Measurements from ENCODE around the gene TAF1. TPM values are rescaled to one million over a fixed set of nuclear protein-coding genes. Genes with fewer than 3 reads are reported as not detected.
"Not testable (repeated sequence)": the region's sequence is repeated elsewhere in the genome, so short reads cannot be mapped to it uniquely, and the experiment has no call there.

The TAF1 gene
- total RNA-seq, 1 experiment from 2014 or later, result 45.9 TPM

- intact Hi-C loops (cut with micrococcal nuclease; ENCODE audit: unreplicated experiment), result no loop called here
- Histone ChIP-seq H3K27me3 (ENCODE audit: insufficient read depth, low read depth) (no peaks in the 10 kb centered on the region), H3K27ac (no peak overlapping the region), H3K9me2 (ENCODE audit: insufficient read depth) (no peaks in the 10 kb centered on the region), H3K79me2 (ENCODE audit: low read depth) (no peaks in the 10 kb centered on the region), H4K20me1 (ENCODE audit: insufficient read depth) (no peaks in the 10 kb centered on the region), H3F3A (ENCODE audit: insufficient read depth, low read depth) (no peaks in the 10 kb centered on the region), H3K4me1 (replicated peaks; ENCODE audit: insufficient read depth) (no peaks in the 10 kb centered on the region), H3K4me2 (no peak overlapping the region), H3K9me3 (ENCODE audit: insufficient read depth, low read depth) (peaks cover under 1% of the 10 kb centered on the region; the same call in 1 of the 2 replicates), H2AFZ (no peak overlapping the region), H3K36me3 (ENCODE audit: low read depth) (no peaks in the 10 kb centered on the region), H3K4me3 (no peak overlapping the region)
- ChIA-PET POLR2A (ENCODE audit: unreplicated experiment) (no interaction called here), CTCF (no interaction called here)
- no peak for DNase-seq
- BruUV-seq (replicated peaks), result no TSS peak
- TF ChIP-seq CTCF (conservative IDR thresholded peaks at IDR 0.05) (no peak), EZH2 (IDR thresholded peaks at IDR 0.05; ENCODE audit: low read depth) (no peak)
Measured at GRCh38 chrX:71321731-71322130, 44.4 kb upstream of the TAF1 start.

- H3K36me3 ChIP-seq (ENCODE audit: low read depth); H3K9me3 ChIP-seq (ENCODE audit: insufficient read depth, low read depth); intact Hi-C loops (cut with micrococcal nuclease; ENCODE audit: unreplicated experiment); BruUV-seq (replicated peaks); H3F3A ChIP-seq (ENCODE audit: insufficient read depth, low read depth); DNase-seq; H3K9me2 ChIP-seq (ENCODE audit: insufficient read depth); H3K79me2 ChIP-seq (ENCODE audit: low read depth); CTCF ChIA-PET; H3K4me1 ChIP-seq (replicated peaks; ENCODE audit: insufficient read depth); H3K4me2 ChIP-seq; H3K4me3 ChIP-seq; H2AFZ ChIP-seq; H4K20me1 ChIP-seq (ENCODE audit: insufficient read depth); H3K27ac ChIP-seq; H3K27me3 ChIP-seq (ENCODE audit: insufficient read depth, low read depth): not testable (repeated sequence)
- POLR2A ChIA-PET (ENCODE audit: unreplicated experiment), result interaction anchor here (0.6 kb wide), 1 partner anchor 48 kb away, joined by 4 read pairs; no protein-coding TSS in a partner anchor
Measured at GRCh38 chrX:71324452-71324851, 41.7 kb upstream of the TAF1 start.

GRCh38 chrX:71326394-71326793 is 39.8 kb upstream of the TAF1 start:
- intact Hi-C loops (cut with micrococcal nuclease; ENCODE audit: unreplicated experiment), result no loop called here
- H2AFZ ChIP-seq, result no peak overlapping the region
- CTCF ChIA-PET, result no interaction called here

GRCh38 chrX:71349151-71349665 is 16.9 kb upstream of the TAF1 start:
- DNase-seq; H3K4me3 ChIP-seq; H3K27ac ChIP-seq; CTCF ChIA-PET; H3K79me2 ChIP-seq (ENCODE audit: low read depth); H3K9me3 ChIP-seq (ENCODE audit: insufficient read depth, low read depth); H3K4me2 ChIP-seq; intact Hi-C loops (cut with micrococcal nuclease; ENCODE audit: unreplicated experiment); H3K27me3 ChIP-seq (ENCODE audit: insufficient read depth, low read depth); H2AFZ ChIP-seq; POLR2A ChIA-PET (ENCODE audit: unreplicated experiment); H4K20me1 ChIP-seq (ENCODE audit: insufficient read depth); H3K4me1 ChIP-seq (replicated peaks; ENCODE audit: insufficient read depth); H3K9me2 ChIP-seq (ENCODE audit: insufficient read depth); H3F3A ChIP-seq (ENCODE audit: insufficient read depth, low read depth); H3K36me3 ChIP-seq (ENCODE audit: low read depth); BruUV-seq (replicated peaks): not testable (repeated sequence)

More at GRCh38 chrX:71326394-71326793, 39.8 kb upstream of the TAF1 start:
- Histone ChIP-seq H3K36me3 (ENCODE audit: low read depth) (no peaks in the 10 kb centered on the region), H4K20me1 (ENCODE audit: insufficient read depth) (no peaks in the 10 kb centered on the region), H3K4me1 (replicated peaks; ENCODE audit: insufficient read depth) (no peaks in the 10 kb centered on the region), H3K27me3 (ENCODE audit: insufficient read depth, low read depth) (no peaks in the 10 kb centered on the region), H3K4me3 (no peak overlapping the region), H3K4me2 (no peak overlapping the region), H3K9me3 (ENCODE audit: insufficient read depth, low read depth) (peaks cover 3% of the 10 kb centered on the region; the same call in 1 of the 2 replicates), H3K27ac (no peak overlapping the region), H3K79me2 (ENCODE audit: low read depth) (no peaks in the 10 kb centered on the region), H3K9me2 (ENCODE audit: insufficient read depth) (no peaks in the 10 kb centered on the region), H3F3A (ENCODE audit: insufficient read depth, low read depth) (no peaks in the 10 kb centered on the region)
- no TSS peak for BruUV-seq (replicated peaks)
- TF ChIP-seq CTCF (conservative IDR thresholded peaks at IDR 0.05), result no peak
- TF ChIP-seq EZH2 (IDR thresholded peaks at IDR 0.05; ENCODE audit: low read depth), result no peak
- DNase-seq, result no peak
- POLR2A ChIA-PET (ENCODE audit: unreplicated experiment), result no interaction called here

GRCh38 chrX:71349867-71350266 is 16.3 kb upstream of the TAF1 start:
- H3K36me3 ChIP-seq (ENCODE audit: low read depth); H3K4me2 ChIP-seq; H2AFZ ChIP-seq; POLR2A ChIA-PET (ENCODE audit: unreplicated experiment); H3K9me3 ChIP-seq (ENCODE audit: insufficient read depth, low read depth); DNase-seq; H4K20me1 ChIP-seq (ENCODE audit: insufficient read depth); H3K27ac ChIP-seq; H3K4me3 ChIP-seq; H3K79me2 ChIP-seq (ENCODE audit: low read depth); H3F3A ChIP-seq (ENCODE audit: insufficient read depth, low read depth); CTCF ChIA-PET; H3K9me2 ChIP-seq (ENCODE audit: insufficient read depth); H3K4me1 ChIP-seq (replicated peaks; ENCODE audit: insufficient read depth); intact Hi-C loops (cut with micrococcal nuclease; ENCODE audit: unreplicated experiment); BruUV-seq (replicated peaks); H3K27me3 ChIP-seq (ENCODE audit: insufficient read depth, low read depth): not testable (repeated sequence)

GRCh38 chrX:71352439-71352838 is 13.7 kb upstream of the TAF1 start:
- intact Hi-C loops (cut with micrococcal nuclease; ENCODE audit: unreplicated experiment); H3K79me2 ChIP-seq (ENCODE audit: low read depth); DNase-seq; CTCF ChIA-PET; H3K36me3 ChIP-seq (ENCODE audit: low read depth); BruUV-seq (replicated peaks); H3K27me3 ChIP-seq (ENCODE audit: insufficient read depth, low read depth); H3K9me3 ChIP-seq (ENCODE audit: insufficient read depth, low read depth); H3K4me3 ChIP-seq; H4K20me1 ChIP-seq (ENCODE audit: insufficient read depth); H3K9me2 ChIP-seq (ENCODE audit: insufficient read depth); H3K4me2 ChIP-seq; H3F3A ChIP-seq (ENCODE audit: insufficient read depth, low read depth); H3K4me1 ChIP-seq (replicated peaks; ENCODE audit: insufficient read depth); POLR2A ChIA-PET (ENCODE audit: unreplicated experiment); H2AFZ ChIP-seq; H3K27ac ChIP-seq: not testable (repeated sequence)
